ENCODE measurements around the gene PSMG3.

DNA sequence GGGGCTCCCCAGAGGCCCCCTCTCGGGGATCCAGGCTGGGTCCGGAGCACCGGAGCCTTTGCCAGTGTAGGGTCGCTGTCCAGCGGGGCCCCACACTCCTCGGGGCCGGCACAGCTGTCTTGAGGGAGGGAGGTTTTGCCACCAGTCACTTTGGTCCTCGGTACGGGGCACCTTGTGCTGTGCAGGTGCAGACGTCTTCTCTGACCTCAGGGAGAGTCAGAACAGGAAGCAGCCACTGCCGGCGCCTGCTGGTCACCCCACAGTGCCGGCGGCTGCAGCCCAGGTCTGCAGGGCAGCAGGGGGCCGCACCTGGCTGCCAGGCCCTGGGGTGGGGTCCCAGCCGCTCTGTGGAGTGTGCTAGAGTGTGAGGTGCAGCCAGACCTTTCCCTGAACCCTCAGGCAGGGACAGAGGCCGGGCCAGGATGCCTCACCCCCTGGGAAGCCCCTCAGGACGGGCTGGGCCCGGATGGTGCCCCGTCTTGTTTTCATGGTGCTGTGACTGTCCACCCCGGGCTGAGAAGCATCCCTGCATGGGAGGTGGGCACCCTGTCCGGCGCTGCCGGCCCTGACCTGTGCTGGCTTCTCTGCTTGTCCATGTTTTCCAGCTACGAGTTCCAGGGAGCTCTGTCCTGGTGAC lies 31.2 kb downstream of the PSMG3 start:
- TF ChIP-seq, protein P1, sequence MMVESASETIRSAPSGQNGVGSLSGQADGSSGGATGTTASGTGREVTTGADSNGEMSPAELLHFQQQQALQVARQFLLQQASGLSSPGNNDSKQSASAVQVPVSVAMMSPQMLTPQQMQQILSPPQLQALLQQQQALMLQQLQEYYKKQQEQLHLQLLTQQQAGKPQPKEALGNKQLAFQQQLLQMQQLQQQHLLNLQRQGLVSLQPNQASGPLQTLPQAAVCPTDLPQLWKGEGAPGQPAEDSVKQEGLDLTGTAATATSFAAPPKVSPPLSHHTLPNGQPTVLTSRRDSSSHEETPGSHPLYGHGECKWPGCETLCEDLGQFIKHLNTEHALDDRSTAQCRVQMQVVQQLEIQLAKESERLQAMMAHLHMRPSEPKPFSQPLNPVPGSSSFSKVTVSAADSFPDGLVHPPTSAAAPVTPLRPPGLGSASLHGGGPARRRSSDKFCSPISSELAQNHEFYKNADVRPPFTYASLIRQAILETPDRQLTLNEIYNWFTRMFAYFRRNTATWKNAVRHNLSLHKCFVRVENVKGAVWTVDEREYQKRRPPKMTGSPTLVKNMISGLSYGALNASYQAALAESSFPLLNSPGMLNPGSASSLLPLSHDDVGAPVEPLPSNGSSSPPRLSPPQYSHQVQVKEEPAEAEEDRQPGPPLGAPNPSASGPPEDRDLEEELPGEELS (CRISPR knock-in tag; IDR thresholded peaks at IDR 0.05), result no peak
- TF ChIP-seq, protein P2, sequence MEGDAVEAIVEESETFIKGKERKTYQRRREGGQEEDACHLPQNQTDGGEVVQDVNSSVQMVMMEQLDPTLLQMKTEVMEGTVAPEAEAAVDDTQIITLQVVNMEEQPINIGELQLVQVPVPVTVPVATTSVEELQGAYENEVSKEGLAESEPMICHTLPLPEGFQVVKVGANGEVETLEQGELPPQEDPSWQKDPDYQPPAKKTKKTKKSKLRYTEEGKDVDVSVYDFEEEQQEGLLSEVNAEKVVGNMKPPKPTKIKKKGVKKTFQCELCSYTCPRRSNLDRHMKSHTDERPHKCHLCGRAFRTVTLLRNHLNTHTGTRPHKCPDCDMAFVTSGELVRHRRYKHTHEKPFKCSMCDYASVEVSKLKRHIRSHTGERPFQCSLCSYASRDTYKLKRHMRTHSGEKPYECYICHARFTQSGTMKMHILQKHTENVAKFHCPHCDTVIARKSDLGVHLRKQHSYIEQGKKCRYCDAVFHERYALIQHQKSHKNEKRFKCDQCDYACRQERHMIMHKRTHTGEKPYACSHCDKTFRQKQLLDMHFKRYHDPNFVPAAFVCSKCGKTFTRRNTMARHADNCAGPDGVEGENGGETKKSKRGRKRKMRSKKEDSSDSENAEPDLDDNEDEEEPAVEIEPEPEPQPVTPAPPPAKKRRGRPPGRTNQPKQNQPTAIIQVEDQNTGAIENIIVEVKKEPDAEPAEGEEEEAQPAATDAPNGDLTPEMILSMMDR (IDR thresholded peaks at IDR 0.05), result no peak
- TF ChIP-seq, protein P3, sequence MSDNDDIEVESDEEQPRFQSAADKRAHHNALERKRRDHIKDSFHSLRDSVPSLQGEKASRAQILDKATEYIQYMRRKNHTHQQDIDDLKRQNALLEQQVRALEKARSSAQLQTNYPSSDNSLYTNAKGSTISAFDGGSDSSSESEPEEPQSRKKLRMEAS (CRISPR knock-in tag; IDR thresholded peaks at IDR 0.05), result no peak
- TF ChIP-seq, protein P4, sequence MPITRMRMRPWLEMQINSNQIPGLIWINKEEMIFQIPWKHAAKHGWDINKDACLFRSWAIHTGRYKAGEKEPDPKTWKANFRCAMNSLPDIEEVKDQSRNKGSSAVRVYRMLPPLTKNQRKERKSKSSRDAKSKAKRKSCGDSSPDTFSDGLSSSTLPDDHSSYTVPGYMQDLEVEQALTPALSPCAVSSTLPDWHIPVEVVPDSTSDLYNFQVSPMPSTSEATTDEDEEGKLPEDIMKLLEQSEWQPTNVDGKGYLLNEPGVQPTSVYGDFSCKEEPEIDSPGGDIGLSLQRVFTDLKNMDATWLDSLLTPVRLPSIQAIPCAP (CRISPR knock-in tag; IDR thresholded peaks at IDR 0.05), result no peak
- TF ChIP-seq ZNF121 (CRISPR knock-in tag; IDR thresholded peaks at IDR 0.05) (no peak), TP53 (CRISPR knock-in tag; IDR thresholded peaks at IDR 0.05) (no peak)
